ENCODE results near the gene TMEM129.

- TF ChIP-seq CTCF (IDR thresholded peaks at IDR 0.05; ENCODE audit: low read length) (no peak), EZH2 (IDR thresholded peaks at IDR 0.05; ENCODE audit: borderline replicate concordance, low read length) (no peak)
Observed at GRCh38 chr4:1769692-1770091, 48.6 kb upstream of the TMEM129 start.

Data from OCI-LY1 (cell line).